Large intestine (tissue), 3 donors: Measurements from ENCODE around the gene MS4A7. TPM values are rescaled to one million over a fixed set of nuclear protein-coding genes. Genes with fewer than 3 reads are reported as not detected.
A peak's percentile ranks its signal among the peaks of the same experiment; 100 is the strongest.

Experiments used
- DNase-seq, 2 donors: peaks; one replicate each; pipeline versions ENCODE4 v3.0.0 to v3.0.0-alpha.2; 2013
- H3K27ac ChIP-seq: one replicate; pipeline ENCODE4 v1.5.1; 2013; ENCODE audit warnings: low read length
- H3K27me3 ChIP-seq: 2 replicates; pipeline ENCODE4 v1.6.1; 2013; ENCODE audit warnings: low read length; ENCODE audit not compliant: control insufficient read depth, insufficient read depth
- H3K36me3 ChIP-seq: 2 replicates; pipeline ENCODE4 v1.6.1; 2013; ENCODE audit warnings: low read length; ENCODE audit not compliant: control insufficient read depth, insufficient read depth
- H3K4me1 ChIP-seq: one replicate; pipeline ENCODE4 v1.6.1; 2013; ENCODE audit warnings: low read length; ENCODE audit not compliant: control insufficient read depth, insufficient read depth
- H3K4me3 ChIP-seq: one replicate; pipeline ENCODE4 v1.5.1; 2013; ENCODE audit warnings: low read length
- H3K9me3 ChIP-seq: one replicate; pipeline ENCODE4 v1.6.1; 2013; ENCODE audit warnings: mild to moderate bottlenecking, low read depth, low read length, moderate library complexity; ENCODE audit not compliant: control insufficient read depth
- WGBS: methylation state at CpG from one replicate; pipeline ENCODE4 v1.1.5; 2013; ENCODE audit warnings: low lambda C conversion rate; ENCODE audit not compliant: insufficient coverage; 5-methylcytosine and 5-hydroxymethylcytosine counted together
- polyA plus RNA-seq: library from polyadenylated mRNA; unstranded; fragments of 120-200 nt; gene quantifications from one replicate; pipeline ENCODE4 v1.2.1, GENCODE V29; 2013

Gene MS4A7
- polyA plus RNA-seq, 1 donor: 15.7 TPM

DNA sequence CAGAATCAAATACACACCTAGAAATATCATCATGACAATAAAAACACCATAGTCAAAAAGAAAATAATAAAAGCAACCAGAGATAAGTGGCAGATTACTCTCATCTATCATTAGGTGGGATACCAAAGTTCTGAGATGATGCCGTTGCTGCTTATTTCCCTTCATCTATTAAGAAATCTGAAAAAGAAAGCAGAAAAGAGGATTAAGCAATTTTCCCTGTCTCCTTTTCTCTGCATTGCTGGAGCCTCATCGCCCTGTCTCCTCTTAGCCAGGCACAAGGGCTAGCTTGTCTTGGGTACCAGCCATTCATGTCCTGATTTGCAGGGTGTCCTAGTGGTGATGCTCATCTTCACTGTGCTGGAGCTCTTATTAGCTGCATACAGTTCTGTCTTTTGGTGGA, 14.0 kb downstream of the MS4A7 start:
- WGBS: no CpG with 5 or more reads among the region's 2 CpGs
- no peak overlapping the region for H3K4me3 ChIP-seq
- H3K27me3 ChIP-seq: no peaks in the 10 kb centered on the region
- DNase-seq: no peak
- H3K36me3 ChIP-seq: no peaks in the 10 kb centered on the region
- no peak overlapping the region for H3K27ac ChIP-seq
- H3K9me3 ChIP-seq: no peaks in the 10 kb centered on the region
- H3K4me1 ChIP-seq: no peaks in the 10 kb centered on the region

- Histone ChIP-seq H3K27ac (no peak overlapping the region), H3K4me1 (no peaks in the 10 kb centered on the region), H3K4me3 (no peak overlapping the region), H3K27me3 (no peaks in the 10 kb centered on the region), H3K9me3 (no peaks in the 10 kb centered on the region), H3K36me3 (no peaks in the 10 kb centered on the region)
- no CpG with 5 or more reads among the region's 5 CpGs for whole genome bisulfite sequencing
- no peak for DNase-seq
Measured at GRCh38 chr11:60393016-60393415, 14.7 kb downstream of the MS4A7 start.

DNA sequence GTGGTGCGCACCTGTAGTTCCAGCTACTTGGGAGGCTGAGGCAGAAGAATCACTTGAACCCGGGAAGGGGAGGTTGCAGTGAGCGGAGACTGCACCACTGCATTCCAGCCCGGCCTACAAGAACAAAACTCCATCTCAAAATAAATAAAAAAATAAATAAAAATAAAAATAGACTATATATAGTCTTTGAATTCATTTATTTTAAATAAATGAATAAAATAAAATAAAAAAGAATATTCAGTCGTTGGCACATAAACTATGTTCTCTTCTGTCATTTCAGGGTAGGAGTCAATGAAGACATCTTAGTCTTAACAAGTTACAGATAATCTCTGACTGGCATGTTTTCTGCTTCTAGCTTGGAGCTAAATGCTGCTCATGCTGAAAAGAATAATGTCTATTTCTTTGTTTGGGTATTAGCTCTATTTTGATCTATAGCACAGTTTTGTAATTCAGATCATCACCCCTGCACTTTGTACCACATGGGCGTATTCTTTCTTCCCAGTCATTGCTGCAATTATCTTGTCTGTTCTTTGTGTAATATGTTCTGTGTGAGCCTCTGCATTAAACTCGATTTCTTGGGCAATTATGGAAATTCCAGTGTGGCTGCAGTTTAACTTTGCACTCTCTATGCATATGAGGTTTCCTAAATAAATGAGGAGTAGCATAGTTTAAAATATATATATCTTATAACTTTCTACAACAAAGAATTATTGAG, 16.5 kb downstream of the MS4A7 start:
- H3K27me3 ChIP-seq: no peaks in the 10 kb centered on the region
- 92% methylated on average over 3 of the region's 7 CpGs for WGBS
- H3K4me1 ChIP-seq: no peaks in the 10 kb centered on the region
- no peak overlapping the region for H3K4me3 ChIP-seq
- no peak overlapping the region for H3K27ac ChIP-seq
- H3K9me3 ChIP-seq: no peaks in the 10 kb centered on the region
- H3K36me3 ChIP-seq: no peaks in the 10 kb centered on the region
- no peak for DNase-seq

GRCh38 chr11:60396382-60396781, 18.1 kb downstream of the MS4A7 start, which contains the start of gene MS4A14:
MS4A14 (plus strand) TSS chr11:60396459; CDS start chr11:60396579, 120 bp downstream.
- Histone ChIP-seq H3K4me1 (no peaks in the 10 kb centered on the region), H3K4me3 (no peak within 1 kb of the TSS), H3K36me3 (no peaks in the 10 kb centered on the region), H3K27ac (no peak within 1 kb of the TSS), H3K9me3 (no peaks in the 10 kb centered on the region), H3K27me3 (no peaks in the 10 kb centered on the region)
- no CpG with 5 or more reads among the region's 3 CpGs for WGBS
- DNase-seq: no peak

GRCh38 chr11:60396799-60397198, 18.5 kb downstream of the MS4A7 start:
- Histone ChIP-seq H3K27ac (no peak overlapping the region), H3K27me3 (no peaks in the 10 kb centered on the region), H3K9me3 (no peaks in the 10 kb centered on the region), H3K36me3 (no peaks in the 10 kb centered on the region), H3K4me1 (no peaks in the 10 kb centered on the region), H3K4me3 (no peak overlapping the region)
- DNase-seq: no peak
- no CpG with 5 or more reads among the region's 1 CpG for WGBS

- Histone ChIP-seq H3K4me3 (no peak overlapping the region), H3K27me3 (no peaks in the 10 kb centered on the region), H3K9me3 (no peaks in the 10 kb centered on the region), H3K36me3 (no peaks in the 10 kb centered on the region), H3K27ac (no peak overlapping the region), H3K4me1 (no peaks in the 10 kb centered on the region)
- no CpG with 5 or more reads among the region's 2 CpGs for WGBS
- no peak for DNase-seq
Measured at GRCh38 chr11:60420015-60420414, 41.7 kb downstream of the MS4A7 start.

DNA sequence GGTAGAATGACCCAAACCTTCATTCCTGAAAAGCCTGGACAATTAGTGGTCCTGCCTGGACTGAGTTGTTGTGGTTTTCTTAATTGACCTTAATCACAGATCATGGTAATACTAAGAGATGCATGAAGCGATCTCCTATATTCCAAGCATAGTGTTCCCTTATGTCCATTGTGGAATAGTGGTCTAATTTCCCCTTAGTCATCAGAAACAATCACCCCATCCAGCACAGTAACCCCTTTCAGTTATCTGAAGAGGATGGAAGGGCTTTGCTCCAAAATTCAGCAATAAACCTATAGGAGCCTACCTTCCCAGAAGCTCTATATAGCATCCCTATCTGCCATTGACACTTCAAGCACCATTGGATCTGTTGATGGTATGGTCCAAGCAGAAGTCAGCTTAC, 44.3 kb downstream of the MS4A7 start:
- Histone ChIP-seq H3K36me3 (no peaks in the 10 kb centered on the region), H3K4me1 (no peaks in the 10 kb centered on the region), H3K9me3 (no peaks in the 10 kb centered on the region), H3K27ac (no peak overlapping the region), H3K4me3 (no peak overlapping the region), H3K27me3 (no peaks in the 10 kb centered on the region)
- no peak for DNase-seq
- WGBS: 80% methylated on average over 1 of the region's 1 CpG

DNA sequence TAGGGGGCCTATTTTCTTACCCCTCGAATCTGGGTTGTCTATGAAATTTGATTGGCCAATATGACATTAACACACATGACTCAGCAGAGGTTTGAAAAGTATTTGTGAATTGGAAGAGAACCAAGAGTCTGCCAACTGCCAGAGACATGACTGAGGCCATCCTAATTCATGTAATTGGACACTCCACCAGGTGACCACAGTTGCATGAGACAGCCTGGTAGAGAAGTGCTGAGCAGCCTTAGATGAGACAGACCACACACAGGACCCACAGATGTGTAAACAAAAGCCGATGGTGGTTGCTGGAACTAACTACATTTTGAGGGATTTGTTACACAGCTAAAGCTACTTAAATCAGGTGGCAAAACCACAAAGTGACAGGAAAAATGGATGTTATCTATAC, 50.2 kb downstream of the MS4A7 start:
- no peaks in the 10 kb centered on the region for H3K4me1 ChIP-seq
- no peak overlapping the region for H3K27ac ChIP-seq
- DNase-seq: no peak
- no peak overlapping the region for H3K4me3 ChIP-seq
- WGBS: 80% methylated on average over 1 of the region's 2 CpGs
- no peaks in the 10 kb centered on the region for H3K27me3 ChIP-seq
- H3K36me3 ChIP-seq: no peaks in the 10 kb centered on the region
- H3K9me3 ChIP-seq: no peaks in the 10 kb centered on the region

DNA sequence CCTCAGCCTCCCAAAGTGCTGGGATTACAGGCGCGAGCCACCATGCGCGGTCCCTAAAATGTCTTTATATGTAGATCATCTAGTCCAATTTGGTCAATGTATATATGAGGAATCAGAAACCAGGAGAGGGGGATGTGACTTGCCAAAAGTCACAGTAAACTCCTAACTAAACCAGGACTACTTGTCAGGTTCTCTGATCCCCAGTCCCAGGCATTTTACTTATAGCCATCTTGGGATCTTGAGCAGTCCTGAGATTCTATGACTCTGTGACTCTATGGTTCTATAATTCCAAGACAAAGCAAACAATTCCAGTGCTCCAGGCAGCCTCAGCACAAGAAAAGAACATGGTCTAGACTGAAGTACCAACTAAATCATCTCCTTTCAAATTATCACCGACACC, 50.9 kb downstream of the MS4A7 start, which contains the start of gene MS4A5:
TSS of gene MS4A5 (plus strand) at position 301 of the 400 bp plus-strand sequence. CDS start 103 bp downstream, outside the sequence.
- WGBS: no CpG with 5 or more reads among the region's 5 CpGs
- no peaks in the 10 kb centered on the region for H3K36me3 ChIP-seq

DNA sequence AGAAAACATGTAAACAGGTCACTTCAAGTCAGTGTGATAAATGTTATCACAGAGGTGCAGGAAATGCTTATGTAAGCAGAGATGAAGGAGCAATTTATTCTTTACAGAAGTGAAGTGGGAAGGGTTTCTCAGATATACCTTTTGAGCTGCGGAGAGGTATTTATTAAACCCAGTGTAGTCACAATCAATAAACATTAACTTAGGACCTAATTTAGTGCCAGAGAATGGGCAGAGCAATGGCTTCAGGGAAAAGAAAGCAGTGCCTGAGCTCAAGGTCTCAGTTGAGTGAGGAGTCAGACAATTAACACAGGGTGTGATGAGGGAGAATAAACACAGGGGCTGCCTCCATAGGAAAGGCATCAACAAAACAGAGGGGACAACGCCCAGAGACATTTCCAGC, 52.9 kb downstream of the MS4A7 start:
- WGBS: 50% methylated on average over 1 of the region's 2 CpGs

More for the DNA sequence above, 50.9 kb downstream of the MS4A7 start, which contains the start of gene MS4A5:
- no peaks in the 10 kb centered on the region for H3K9me3 ChIP-seq
- H3K27ac ChIP-seq: no peak within 1 kb of the TSS
- no peak for DNase-seq
- H3K4me1 ChIP-seq: no peaks in the 10 kb centered on the region
- H3K27me3 ChIP-seq: no peaks in the 10 kb centered on the region
- H3K4me3 ChIP-seq: no peak within 1 kb of the TSS

DNA sequence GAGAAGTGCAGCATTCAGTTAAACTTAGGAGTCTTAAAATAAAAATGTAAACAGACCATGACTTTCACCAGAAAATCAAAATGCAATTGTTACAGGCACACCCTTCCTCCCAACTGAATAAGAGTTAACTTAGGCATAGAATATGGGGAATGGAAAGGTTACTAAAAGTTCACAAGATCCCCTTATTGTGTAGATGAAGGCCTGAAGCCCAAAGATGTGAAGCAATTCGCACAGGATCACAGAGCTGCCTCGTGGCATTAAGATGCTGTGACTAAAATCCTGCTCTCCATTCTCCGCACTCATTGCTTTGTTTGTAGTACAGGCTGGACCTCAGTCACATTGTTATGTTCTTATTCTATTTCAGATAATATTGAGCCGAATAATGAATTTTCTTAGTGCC, 55.1 kb downstream of the MS4A7 start:
- no peaks in the 10 kb centered on the region for H3K4me1 ChIP-seq
- no peaks in the 10 kb centered on the region for H3K36me3 ChIP-seq
- H3K27me3 ChIP-seq: no peaks in the 10 kb centered on the region
- no CpG with 5 or more reads among the region's 4 CpGs for WGBS
- no peak overlapping the region for H3K27ac ChIP-seq
- no peaks in the 10 kb centered on the region for H3K9me3 ChIP-seq
- no peak overlapping the region for H3K4me3 ChIP-seq
- no peak for DNase-seq

More for the DNA sequence above, 52.9 kb downstream of the MS4A7 start:
- Histone ChIP-seq H3K9me3 (no peaks in the 10 kb centered on the region), H3K36me3 (no peaks in the 10 kb centered on the region), H3K4me3 (no peak overlapping the region), H3K4me1 (no peaks in the 10 kb centered on the region), H3K27me3 (no peaks in the 10 kb centered on the region), H3K27ac (no peak overlapping the region)
- peak; percentile 7 to 31 for DNase-seq
